Thyroid gland (tissue), 4 donors: ENCODE results near the gene NLRP9.

ENCODE experiments used
- CTCF ChIP-seq, 6 experiments: fragments of 200-600 bp in 3 of 6; fragments of 450-650 bp in 3 of 6; sonication (generic) in 3 of 6; IDR thresholded peaks; one replicate each; pipeline ENCODE4 v1.5.1; 2016 to 2019; ENCODE audit warnings: antibody characterized with exemption in 6 of 6, mild to moderate bottlenecking in 2 of 6, inconsistent platforms in 1 of 6, moderate library complexity in 1 of 6
- POLR2A ChIP-seq, 2 donors: fragments of 450-650 bp; IDR thresholded peaks; one replicate each; pipeline ENCODE4 v1.6.1; 2017; ENCODE audit warnings: antibody characterized with exemption in 2 of 2, mild to moderate bottlenecking in 2 of 2, moderate library complexity in 1 of 2

- TF ChIP-seq CTCF (IDR thresholded peaks at IDR 0.05) = no peak
- TF ChIP-seq POLR2A (IDR thresholded peaks at IDR 0.05) = no peak
Observed at GRCh38 chr19:55685776-55686175, 52.4 kb downstream of the NLRP9 start.
